Measurements from ENCODE around the gene MPP1.

The MPP1 gene

DNA sequence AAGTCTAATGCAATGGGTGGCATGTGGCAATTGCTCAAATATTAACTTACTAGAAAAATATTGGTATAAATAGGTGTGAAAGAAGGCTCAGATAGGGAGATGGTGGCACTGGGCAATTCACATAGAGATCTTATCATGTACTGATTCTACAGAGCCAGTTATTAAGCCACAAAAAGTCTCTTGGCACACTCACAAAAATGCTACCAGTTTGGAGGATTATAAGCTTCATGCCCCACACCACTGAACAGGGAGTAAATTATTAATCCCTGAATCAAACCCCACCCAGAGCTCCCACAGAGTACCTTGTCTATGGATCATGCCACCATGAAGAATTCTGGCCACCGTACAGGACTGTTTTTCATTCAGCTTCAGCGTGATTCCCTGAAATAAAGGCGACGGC is 13.8 kb downstream of the MPP1 start:
- H3K14ac ChIP-seq (ENCODE audit: low read length in 2 of 2), result no peak overlapping the region
- DNase-seq, result no peak

DNA sequence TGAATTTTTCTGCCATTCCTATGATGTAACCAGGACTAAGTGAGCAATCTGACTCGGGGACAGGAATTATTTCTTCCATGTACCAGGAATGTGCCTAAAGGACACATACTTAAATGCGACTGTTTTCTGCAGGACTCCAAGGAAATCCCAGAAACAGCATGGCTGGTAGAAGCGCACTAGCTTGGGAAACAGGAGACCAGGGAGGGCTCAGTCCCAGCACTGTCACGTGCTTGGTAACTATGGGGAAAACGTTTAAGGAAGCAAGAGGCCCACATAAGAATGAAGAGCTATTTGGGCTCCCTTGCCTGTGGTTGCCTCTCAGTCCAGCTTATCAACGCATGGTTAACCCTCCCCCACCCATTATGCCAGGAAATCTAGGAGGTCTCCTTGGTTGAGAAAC is 19.6 kb downstream of the MPP1 start:
- Histone ChIP-seq H4K91ac (ENCODE audit: low read length) (no peak overlapping the region), H3K4ac (ENCODE audit: low read depth in 1 of 2, low read length in 2 of 2) (no peak overlapping the region), H3K36me3 (ENCODE audit: control insufficient read depth in 1 of 2, insufficient read depth in 2 of 2, low read depth in 1 of 2, low read length in 2 of 2) (peaks cover 0 to 11% of the 10 kb centered on the region in 2 experiments), H3K27ac (ENCODE audit: low read length, poor library complexity, severe bottlenecking) (no peak overlapping the region), H2AK5ac (ENCODE audit: low read length, severe bottlenecking) (no peak overlapping the region), H2BK12ac (ENCODE audit: low read length in 2 of 2) (no peak overlapping the region), H3K23ac (ENCODE audit: low read length in 2 of 2) (no peak overlapping the region), H3K4me1 (ENCODE audit: control insufficient read depth, insufficient read depth, low read depth, low read length) (no peaks in the 10 kb centered on the region), H4K8ac (ENCODE audit: low read length) (no peak overlapping the region), H3K79me1 (replicated peaks; ENCODE audit: low read length, poor library complexity, severe bottlenecking) (peaks cover 3% of the 10 kb centered on the region), H3K27me3 (ENCODE audit: control insufficient read depth in 1 of 2, insufficient read depth in 1 of 2, low read length in 2 of 2) (peaks cover 0 to 3% of the 10 kb centered on the region in 2 experiments), H2BK15ac (ENCODE audit: low read depth, poor library complexity, severe bottlenecking) (no peak overlapping the region), H2BK5ac (ENCODE audit: low read depth, low read length, poor library complexity, severe bottlenecking) (no peak overlapping the region), H3K4me3 (ENCODE audit: insufficient read depth in 1 of 2, low read depth in 1 of 2, low read length in 2 of 2) (no peak overlapping the region), H3K9ac (ENCODE audit: low read length) (no peak overlapping the region), H2BK120ac (ENCODE audit: low read depth, low read length) (no peak overlapping the region), H3K9me3 (ENCODE audit: control insufficient read depth, low read length) (no peaks in the 10 kb centered on the region), H3K4me2 (ENCODE audit: low read length, poor library complexity, severe bottlenecking) (no peak overlapping the region), H2AFZ (ENCODE audit: low read depth, low read length) (no peak overlapping the region), H3K18ac (ENCODE audit: low read depth in 1 of 2, low read length in 2 of 2) (no peak overlapping the region), H3K14ac (ENCODE audit: low read length in 2 of 2) (no peak overlapping the region)
- 73% methylated on average over 5 of the region's 6 CpGs for WGBS
- no peak for DNase-seq

More for the DNA sequence above, 13.8 kb downstream of the MPP1 start:
- H2BK5ac ChIP-seq (ENCODE audit: low read depth, low read length, poor library complexity, severe bottlenecking), result no peak overlapping the region
- no peak overlapping the region for H3K4ac ChIP-seq (ENCODE audit: low read depth in 1 of 2, low read length in 2 of 2)
- peak overlapping the region; percentile 17 for H3K27ac ChIP-seq (ENCODE audit: low read length, poor library complexity, severe bottlenecking)
- no peaks in the 10 kb centered on the region for H3K79me1 ChIP-seq (replicated peaks; ENCODE audit: low read length, poor library complexity, severe bottlenecking)
- H2BK12ac ChIP-seq (ENCODE audit: low read length in 2 of 2), result no peak overlapping the region
- no peak overlapping the region for H3K23ac ChIP-seq (ENCODE audit: low read length in 2 of 2)
- no peak overlapping the region for H2BK120ac ChIP-seq (ENCODE audit: low read depth, low read length)
- no peaks in the 10 kb centered on the region for H3K36me3 ChIP-seq (ENCODE audit: control insufficient read depth in 1 of 2, insufficient read depth in 2 of 2, low read depth in 1 of 2, low read length in 2 of 2)
- H2BK15ac ChIP-seq (ENCODE audit: low read depth, poor library complexity, severe bottlenecking), result no peak overlapping the region
- peaks cover 3% of the 10 kb centered on the region for H3K4me1 ChIP-seq (ENCODE audit: control insufficient read depth, insufficient read depth, low read depth, low read length)
- no peak overlapping the region for H3K18ac ChIP-seq (ENCODE audit: low read depth in 1 of 2, low read length in 2 of 2)
- no CpG with 5 or more reads among the region's 4 CpGs for WGBS
- no peak overlapping the region for H4K8ac ChIP-seq (ENCODE audit: low read length)
- no peak overlapping the region for H4K91ac ChIP-seq (ENCODE audit: low read length)
- H3K4me3 ChIP-seq (ENCODE audit: insufficient read depth in 1 of 2, low read depth in 1 of 2, low read length in 2 of 2), result no peak overlapping the region
- no peak overlapping the region for H2AFZ ChIP-seq (ENCODE audit: low read depth, low read length)
- no peak overlapping the region for H3K4me2 ChIP-seq (ENCODE audit: low read length, poor library complexity, severe bottlenecking)
- H3K9ac ChIP-seq (ENCODE audit: low read length), result no peak overlapping the region
- no peak overlapping the region for H2AK5ac ChIP-seq (ENCODE audit: low read length, severe bottlenecking)
- H3K27me3 ChIP-seq (ENCODE audit: control insufficient read depth in 1 of 2, insufficient read depth in 1 of 2, low read length in 2 of 2), result no peaks in the 10 kb centered on the region
- no peaks in the 10 kb centered on the region for H3K9me3 ChIP-seq (ENCODE audit: control insufficient read depth, low read length)

DNA sequence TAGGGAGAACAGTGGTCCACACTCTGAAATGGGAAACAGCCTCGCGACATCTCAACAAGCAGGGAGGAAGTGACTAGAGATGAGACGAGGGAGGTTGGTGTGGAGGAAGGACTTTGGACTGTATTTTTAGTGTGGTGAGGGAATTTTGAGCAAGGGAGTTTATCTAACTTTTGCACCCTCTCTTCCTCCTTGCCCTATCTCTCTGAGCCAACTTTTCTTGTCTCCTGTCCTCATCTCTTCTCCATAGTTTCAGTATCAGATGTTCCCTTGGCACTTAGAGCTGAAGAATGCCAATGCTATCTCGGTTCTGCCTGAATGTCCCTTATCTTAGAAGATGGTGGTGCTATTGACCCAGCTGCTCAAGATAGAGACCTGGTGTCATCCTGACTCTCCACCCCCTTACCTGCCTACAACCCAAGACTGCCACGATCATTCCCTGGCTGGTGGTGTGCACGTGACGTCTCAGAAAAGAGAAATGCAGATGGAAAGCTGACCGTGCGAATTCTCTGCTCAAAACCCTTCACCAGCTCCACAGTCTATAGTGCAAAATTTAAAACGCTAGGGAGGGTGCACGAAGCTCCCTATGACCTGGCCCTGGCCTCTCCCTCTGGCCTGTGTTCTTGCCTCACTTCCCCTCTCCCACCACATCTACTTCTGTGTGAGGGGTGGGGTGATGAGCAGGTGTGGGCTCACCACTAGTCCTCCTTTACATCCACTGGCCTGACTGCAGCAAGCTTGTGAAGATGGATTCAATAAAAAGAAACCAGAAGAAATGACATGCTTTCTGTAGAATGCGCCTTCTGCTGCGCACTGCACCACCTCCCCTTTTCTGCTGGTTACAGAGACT is 20.9 kb downstream of the MPP1 start:
- no peaks in the 10 kb centered on the region for H3K9me3 ChIP-seq (ENCODE audit: control insufficient read depth, low read length)
- H2AFZ ChIP-seq (ENCODE audit: low read depth, low read length), result no peak overlapping the region
- no peak overlapping the region for H2BK120ac ChIP-seq (ENCODE audit: low read depth, low read length)
- no peak for DNase-seq
- H3K79me1 ChIP-seq (replicated peaks; ENCODE audit: low read length, poor library complexity, severe bottlenecking), result peaks cover 3% of the 10 kb centered on the region
- H4K8ac ChIP-seq (ENCODE audit: low read length), result no peak overlapping the region
- H3K14ac ChIP-seq (ENCODE audit: low read length in 2 of 2), result no peak overlapping the region
- no peak overlapping the region for H3K4me2 ChIP-seq (ENCODE audit: low read length, poor library complexity, severe bottlenecking)
- no peak overlapping the region for H2BK5ac ChIP-seq (ENCODE audit: low read depth, low read length, poor library complexity, severe bottlenecking)
- H3K27ac ChIP-seq (ENCODE audit: low read length, poor library complexity, severe bottlenecking), result no peak overlapping the region
- H3K4ac ChIP-seq (ENCODE audit: low read depth in 1 of 2, low read length in 2 of 2), result no peak overlapping the region
- H3K18ac ChIP-seq (ENCODE audit: low read depth in 1 of 2, low read length in 2 of 2), result no peak overlapping the region
- no peak overlapping the region for H3K23ac ChIP-seq (ENCODE audit: low read length in 2 of 2)
- no peak overlapping the region for H2BK12ac ChIP-seq (ENCODE audit: low read length in 2 of 2)
- H3K9ac ChIP-seq (ENCODE audit: low read length), result no peak overlapping the region
- no peak overlapping the region for H2AK5ac ChIP-seq (ENCODE audit: low read length, severe bottlenecking)
- H3K4me3 ChIP-seq (ENCODE audit: insufficient read depth in 1 of 2, low read depth in 1 of 2, low read length in 2 of 2), result no peak overlapping the region
- H4K91ac ChIP-seq (ENCODE audit: low read length), result no peak overlapping the region
- H3K36me3 ChIP-seq (ENCODE audit: control insufficient read depth in 1 of 2, insufficient read depth in 2 of 2, low read depth in 1 of 2, low read length in 2 of 2), result peaks cover 0 to 11% of the 10 kb centered on the region in 2 experiments
- no peak overlapping the region for H2BK15ac ChIP-seq (ENCODE audit: low read depth, poor library complexity, severe bottlenecking)
- WGBS, result 100% methylated on average over 8 of the region's 13 CpGs
- H3K4me1 ChIP-seq (ENCODE audit: control insufficient read depth, insufficient read depth, low read depth, low read length), result no peaks in the 10 kb centered on the region
- peaks cover 0 to 3% of the 10 kb centered on the region in 2 experiments for H3K27me3 ChIP-seq (ENCODE audit: control insufficient read depth in 1 of 2, insufficient read depth in 1 of 2, low read length in 2 of 2)

DNA sequence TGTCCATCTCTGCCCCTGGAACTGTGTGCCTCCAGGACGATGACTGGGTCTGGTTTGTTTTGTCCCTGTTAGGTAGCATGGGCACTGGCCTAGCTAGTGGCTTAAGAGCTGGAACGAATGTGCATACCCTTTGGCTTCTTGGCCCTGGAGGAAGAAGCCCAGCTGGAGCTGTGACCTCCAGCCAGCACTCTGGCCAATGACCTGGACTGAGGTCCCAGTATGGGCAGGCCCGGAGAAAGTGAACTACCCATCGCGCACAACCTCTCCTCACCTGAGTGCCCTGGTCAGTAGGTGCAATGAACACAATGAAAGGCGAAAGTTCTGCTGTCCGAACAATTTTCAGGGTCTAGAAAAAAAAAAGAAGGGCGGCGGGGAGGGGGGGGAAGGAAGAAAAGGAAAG is 24.3 kb downstream of the MPP1 start:
- no peak overlapping the region for H3K23ac ChIP-seq (ENCODE audit: low read length in 2 of 2)
- H3K27ac ChIP-seq (ENCODE audit: low read length, poor library complexity, severe bottlenecking), result no peak overlapping the region
- no peak overlapping the region for H2BK12ac ChIP-seq (ENCODE audit: low read length in 2 of 2)
- no peak overlapping the region for H3K18ac ChIP-seq (ENCODE audit: low read depth in 1 of 2, low read length in 2 of 2)
- H2BK5ac ChIP-seq (ENCODE audit: low read depth, low read length, poor library complexity, severe bottlenecking), result no peak overlapping the region
- H3K9ac ChIP-seq (ENCODE audit: low read length), result no peak overlapping the region
- DNase-seq, result no peak
- no peak overlapping the region for H3K14ac ChIP-seq (ENCODE audit: low read length in 2 of 2)
- no peak overlapping the region for H2BK15ac ChIP-seq (ENCODE audit: low read depth, poor library complexity, severe bottlenecking)
- no peak overlapping the region for H2AK5ac ChIP-seq (ENCODE audit: low read length, severe bottlenecking)
- H3K27me3 ChIP-seq (ENCODE audit: control insufficient read depth in 1 of 2, insufficient read depth in 1 of 2, low read length in 2 of 2), result peaks cover 0 to 3% of the 10 kb centered on the region in 2 experiments
- H3K4me2 ChIP-seq (ENCODE audit: low read length, poor library complexity, severe bottlenecking), result no peak overlapping the region
- H2AFZ ChIP-seq (ENCODE audit: low read depth, low read length), result no peak overlapping the region
- no peak overlapping the region for H3K4ac ChIP-seq (ENCODE audit: low read depth in 1 of 2, low read length in 2 of 2)
- WGBS, result 92% methylated on average over 5 of the region's 9 CpGs
- no peak overlapping the region for H2BK120ac ChIP-seq (ENCODE audit: low read depth, low read length)
- H3K79me1 ChIP-seq (replicated peaks; ENCODE audit: low read length, poor library complexity, severe bottlenecking), result no peaks in the 10 kb centered on the region
- H3K9me3 ChIP-seq (ENCODE audit: control insufficient read depth, low read length), result no peaks in the 10 kb centered on the region
- no peaks in the 10 kb centered on the region for H3K4me1 ChIP-seq (ENCODE audit: control insufficient read depth, insufficient read depth, low read depth, low read length)
- H3K4me3 ChIP-seq (ENCODE audit: insufficient read depth in 1 of 2, low read depth in 1 of 2, low read length in 2 of 2), result no peak overlapping the region
- H4K91ac ChIP-seq (ENCODE audit: low read length), result no peak overlapping the region
- H3K36me3 ChIP-seq (ENCODE audit: control insufficient read depth in 1 of 2, insufficient read depth in 2 of 2, low read depth in 1 of 2, low read length in 2 of 2), result peaks cover 14 to 28% of the 10 kb centered on the region in 2 experiments
- H4K8ac ChIP-seq (ENCODE audit: low read length), result no peak overlapping the region

Data from mesenchymal stem cell (in vitro differentiated cells and primary cell).